B cell (primary cell): ENCODE results near the gene TNN. TPM values are rescaled to one million over a fixed set of nuclear protein-coding genes. Genes with fewer than 3 reads are reported as not detected.

Source experiments
- ATAC-seq: fragments of 200-7000 bp; cut with Tn5 transposase; one replicate; pipeline ENCODE4 v1.10.0; 2021; ENCODE audit warnings: low read depth, mild to moderate bottlenecking, moderate number of reproducible peaks, moderate library complexity
- CTCF ChIA-PET: fragments of 350-600 bp; sonication (Branson Sonifier 250); formaldehyde crosslinking; loops from one replicate; lab custom pipeline; 2021; ENCODE audit warnings: antibody characterized with exemption, inconsistent platforms; lab: Charles Lee
- POLR2A ChIA-PET: fragments of 350-600 bp; sonication (Branson Sonifier 250); formaldehyde crosslinking; loops from one replicate; lab custom pipeline; 2021; ENCODE audit warnings: antibody characterized with exemption; lab: Charles Lee
- DNase-seq: peaks from one replicate; pipeline ENCODE4 v3.0.0; 2013
- H2AFZ ChIP-seq: 2 replicates; pipeline ENCODE4 v1.6.1; 2012; ENCODE audit warnings: mild to moderate bottlenecking, low read depth, low read length; ENCODE audit not compliant: insufficient read depth, poor library complexity, severe bottlenecking
- H3K27ac ChIP-seq, 2 donors: 1 replicate in 1 of 2; 2 replicates in 1 of 2; pipeline ENCODE4 v1.5.1; 2012 to 2013; ENCODE audit warnings: low read length in 2 of 2, mild to moderate bottlenecking in 2 of 2, moderate library complexity in 1 of 2
- H3K27me3 ChIP-seq, 4 experiments: fragments of 200-600 bp in 1 of 4; sonication (generic) in 1 of 4; replicated peaks in 1 of 4; 1 replicate in 2 of 4; 2 replicates in 2 of 4; pipeline versions ENCODE4 v1.6.1 to v1.7.0; 2013 to 2016; ENCODE audit warnings: low read length in 3 of 4, mild to moderate bottlenecking in 2 of 4, mixed read lengths in 1 of 4, moderate library complexity in 1 of 4; ENCODE audit not compliant: insufficient read depth in 4 of 4, control insufficient read depth in 3 of 4; ENCODE audit errors: control extremely low read depth in 1 of 4
- H3K36me3 ChIP-seq, 2 experiments: replicated peaks in 1 of 2; 1 replicate in 1 of 2; 2 replicates in 1 of 2; pipeline versions ENCODE4 v1.6.1 to v1.7.1; 2013; ENCODE audit warnings: low read length in 1 of 2; ENCODE audit not compliant: insufficient read depth in 2 of 2, control insufficient read depth in 1 of 2; ENCODE audit errors: control extremely low read depth in 1 of 2, extremely low read depth in 1 of 2
- H3K4me1 ChIP-seq, 2 donors: fragments of 200-600 bp in 1 of 2; sonication (generic) in 1 of 2; 1 replicate in 1 of 2; 2 replicates in 1 of 2; pipeline versions ENCODE4 v1.5.1 to v1.6.1; 2013 to 2017; ENCODE audit warnings: low read length in 2 of 2; ENCODE audit not compliant: control insufficient read depth in 2 of 2, insufficient read depth in 2 of 2
- H3K4me2 ChIP-seq: replicated peaks from 2 replicates; pipeline ENCODE3; 2012; ENCODE audit warnings: mild to moderate bottlenecking, low read depth, low read length; ENCODE audit not compliant: poor library complexity, severe bottlenecking
- H3K4me3 ChIP-seq, 5 experiments: fragments of 200-600 bp in 1 of 5; sonication (generic) in 1 of 5; 1 replicate in 3 of 5; 2 replicates in 2 of 5; pipeline versions ENCODE4 v1.5.1 to v1.7.0; 2011 to 2016; ENCODE audit warnings: low read length in 4 of 5, mild to moderate bottlenecking in 4 of 5, low read depth in 2 of 5, control low read depth in 1 of 5, moderate library complexity in 1 of 5; ENCODE audit not compliant: insufficient read depth in 1 of 5; ENCODE audit errors: control extremely low read depth in 1 of 5, extremely low read depth in 1 of 5
- H3K79me2 ChIP-seq: fragments of 200-600 bp; sonication (generic); one replicate; pipeline ENCODE4 v1.6.0; 2016; ENCODE audit warnings: low read length; ENCODE audit not compliant: control insufficient read depth, insufficient read depth
- H3K9ac ChIP-seq: fragments of 200-600 bp; sonication (generic); 2 replicates; pipeline ENCODE4 v1.6.1; 2017; ENCODE audit warnings: mild to moderate bottlenecking, low read length, moderate library complexity
- H3K9me3 ChIP-seq, 3 donors: one replicate each; pipeline versions ENCODE4 v1.6.1 to v1.7.1; 2013; ENCODE audit warnings: low read length in 2 of 3; ENCODE audit not compliant: control insufficient read depth in 2 of 3, insufficient read depth in 1 of 3; ENCODE audit errors: control extremely low read depth in 1 of 3
- H4K20me1 ChIP-seq: 2 replicates; pipeline ENCODE4 v1.6.0; 2012; ENCODE audit warnings: mild to moderate bottlenecking, low read length; ENCODE audit not compliant: insufficient read depth, control insufficient read depth, poor library complexity, severe bottlenecking
- H3K27ac Mint-ChIP-seq: one replicate; pipeline ENCODE4 v1.8.0; 2021; ENCODE audit warnings: mixed read lengths
- H3K27me3 Mint-ChIP-seq: one replicate; pipeline ENCODE4 v1.8.0; 2021; ENCODE audit warnings: mixed read lengths
- H3K4me1 Mint-ChIP-seq: one replicate; pipeline ENCODE4 v1.8.0; 2021; ENCODE audit warnings: mixed read lengths
- H3K4me3 Mint-ChIP-seq: one replicate; pipeline ENCODE4 v1.8.0; 2021; ENCODE audit warnings: mixed read lengths
- H3K9me3 Mint-ChIP-seq: one replicate; pipeline ENCODE4 v1.8.0; 2022; ENCODE audit warnings: mixed read lengths; ENCODE audit not compliant: insufficient read depth
- CTCF ChIP-seq: fragments of 200-600 bp; IDR thresholded peaks from one replicate; pipeline ENCODE4 v1.8.0; 2022; ENCODE audit warnings: antibody characterized with exemption, mild to moderate bottlenecking
- EZH2 ChIP-seq: IDR thresholded peaks from 2 replicates; pipeline ENCODE4 v1.6.1; 2012; ENCODE audit warnings: borderline replicate concordance, low read depth, mild to moderate bottlenecking, moderate library complexity, low read length; ENCODE audit not compliant: insufficient read depth, poor library complexity, severe bottlenecking
- WGBS: methylation state at CpG from one replicate; pipeline ENCODE4 v1.1.5; 2013; ENCODE audit warnings: missing lambda C conversion rate; ENCODE audit not compliant: insufficient coverage; 5-methylcytosine and 5-hydroxymethylcytosine counted together
- intact Hi-C: fragments of 100-400 bp; cut with micrococcal nuclease; formaldehyde crosslinking; loops from one replicate; pipeline ENCODE4 v1.10.0; 2022
- polyA plus RNA-seq: library from polyadenylated mRNA; depleted of rRNA; stranded (reverse); fragments of >200 nt; gene quantifications from 2 replicates; pipeline ENCODE4 v1.2.3, GENCODE V29; 2012
- total RNA-seq, 2 donors: library from RNA; stranded (reverse); fragments of 120-200 nt in 1 of 2; gene quantifications; 1 replicate in 1 of 2; 2 replicates in 1 of 2; pipeline versions ENCODE4 v1.2.3 to v1.2.4, GENCODE V29; 2013 to 2022

TNN gene
- total and polyA plus RNA-seq, 2 donors (not counting 1 experiment from before 2014, with no cell fraction given), result not detected

DNA sequence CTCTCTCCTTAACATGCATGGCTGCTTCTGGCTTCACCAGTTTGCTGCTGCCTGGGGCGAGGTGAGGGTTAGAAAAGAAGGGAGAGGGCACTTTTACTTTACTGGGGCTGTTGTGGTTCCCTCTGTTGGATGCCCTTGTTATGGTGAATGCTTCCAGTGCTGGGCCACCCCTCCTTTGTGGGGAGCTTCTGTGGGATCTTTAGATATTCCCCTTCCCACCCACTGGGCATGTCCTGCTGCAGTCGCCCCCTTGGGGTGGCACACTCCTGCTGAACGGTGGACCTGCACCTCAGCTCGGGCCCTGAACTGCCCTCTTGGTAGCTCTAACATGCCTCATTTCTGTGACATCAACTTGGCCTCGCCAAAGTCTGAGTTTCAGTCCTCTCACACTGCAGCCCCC, 6.0 kb downstream of the TNN start:
- Histone ChIP-seq H3K36me3 (no peaks in the 10 kb centered on the region), H3K79me2 (no peaks in the 10 kb centered on the region), H3K27me3 (peaks cover 0 to 14% (median 6%) of the 10 kb centered on the region in 4 experiments), H3K9ac (no peak overlapping the region), H4K20me1 (no peaks in the 10 kb centered on the region), H3K27ac (no peak overlapping the region), H3K4me3 (no peak overlapping the region), H3K4me2 (no peak overlapping the region), H3K9me3 (no peaks in the 10 kb centered on the region), H3K4me1 (peaks cover 3 to 5% of the 10 kb centered on the region in 2 donors), H2AFZ (no peak overlapping the region)
- POLR2A ChIA-PET, result no interaction called here
- ATAC-seq (no peak), DNase-seq (no peak)
- Mint-ChIP-seq H3K27ac (no peak overlapping the region), H3K9me3 (no peaks in the 10 kb centered on the region), H3K27me3 (peaks cover 50% of the 10 kb centered on the region), H3K4me1 (peaks cover 8% of the 10 kb centered on the region), H3K4me3 (no peak overlapping the region)
- intact Hi-C loops, result no loop called here
- TF ChIP-seq CTCF (no peak), EZH2 (no peak)
- 96% methylated on average over 4 of the region's 5 CpGs for WGBS
- CTCF ChIA-PET, result interaction anchor here (0.6 kb wide), 1 partner anchor 129 kb away, joined by 3 read pairs; no protein-coding TSS in a partner anchor

DNA sequence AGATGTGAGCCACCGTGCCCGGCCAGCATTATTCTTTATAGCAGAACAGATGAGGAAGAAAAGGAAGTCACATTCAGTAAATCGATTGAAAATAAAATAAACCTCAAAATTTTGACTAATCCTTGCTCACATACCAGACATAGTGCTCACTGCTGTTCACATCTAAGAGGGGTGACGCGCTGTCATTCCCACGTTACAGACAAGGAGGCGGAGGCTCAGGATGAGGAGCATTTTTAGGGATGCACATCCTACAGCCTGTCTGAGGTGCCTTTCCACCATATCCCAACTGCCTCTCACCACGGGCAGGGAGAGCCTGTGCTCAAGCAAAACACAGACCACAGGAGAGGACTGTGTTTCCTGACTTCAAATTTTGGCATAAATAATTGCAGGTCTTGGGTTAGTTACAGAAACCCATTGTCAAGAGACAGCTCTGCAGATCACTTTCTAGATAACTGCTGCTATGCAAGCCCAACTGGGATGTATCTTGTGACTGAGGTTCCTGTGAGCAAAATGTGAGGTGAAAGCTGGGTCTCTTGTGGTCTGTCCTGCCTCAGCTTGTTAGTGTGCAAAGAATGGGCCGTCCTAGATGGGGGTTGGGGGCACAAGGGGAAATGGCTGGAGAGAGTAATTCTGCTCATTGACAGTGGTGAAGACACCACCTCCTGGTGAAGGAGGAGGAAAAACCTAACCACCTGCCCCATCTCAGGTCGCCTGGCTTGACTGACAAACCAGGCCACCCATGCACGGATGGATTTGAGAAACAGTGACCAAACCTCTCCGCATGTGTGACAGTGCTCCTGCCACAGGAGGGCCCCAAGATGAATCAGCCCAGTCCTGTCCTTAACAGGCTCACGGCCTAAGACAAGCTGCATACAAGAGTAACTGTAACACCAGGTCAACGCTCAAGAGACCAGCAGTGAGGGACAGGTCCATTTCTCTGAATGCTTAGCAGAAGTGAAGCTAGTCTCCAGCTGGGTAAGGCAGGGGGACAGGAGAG, 8.2 kb downstream of the TNN start:
- WGBS, result 44% methylated on average over 12 of the region's 14 CpGs
- H3K4me3 ChIP-seq, result no peak overlapping the region
- H3K4me1 ChIP-seq, result peaks cover 3 to 5% of the 10 kb centered on the region in 2 donors
- H3K27me3 ChIP-seq, result peaks cover 0 to 14% (median 6%) of the 10 kb centered on the region in 4 experiments
- H3K9ac ChIP-seq, result no peak overlapping the region
- H3K27me3 Mint-ChIP-seq, result peaks cover 39% of the 10 kb centered on the region
- intact Hi-C loops, result no loop called here
- no peak overlapping the region for H3K4me2 ChIP-seq
- TF ChIP-seq CTCF, result no peak
- TF ChIP-seq EZH2, result no peak
- H3K27ac Mint-ChIP-seq, result no peak overlapping the region
- no peaks in the 10 kb centered on the region for H3K79me2 ChIP-seq
- no peaks in the 10 kb centered on the region for H3K9me3 ChIP-seq
- ChIA-PET POLR2A (no interaction called here), CTCF (no interaction called here)
- DNase-seq (no peak), ATAC-seq (no peak)
- H2AFZ ChIP-seq, result no peak overlapping the region
- no peaks in the 10 kb centered on the region for H3K9me3 Mint-ChIP-seq
- no peak overlapping the region for H3K4me3 Mint-ChIP-seq
- no peaks in the 10 kb centered on the region for H4K20me1 ChIP-seq
- peaks cover 8% of the 10 kb centered on the region for H3K4me1 Mint-ChIP-seq
- H3K27ac ChIP-seq, result no peak overlapping the region
- no peaks in the 10 kb centered on the region for H3K36me3 ChIP-seq
